GM12872 (cell line): ENCODE data around the gene RNF7.

ENCODE experiments used
- CTCF ChIP-seq: IDR thresholded peaks from 3 replicates; pipeline ENCODE4 v1.5.1; 2011; ENCODE audit warnings: low read depth, mild to moderate bottlenecking, low read length, moderate library complexity; ENCODE audit not compliant: insufficient read depth

RNF7 gene

GRCh38 chr3:141784531-141784930 lies 46.4 kb downstream of the RNF7 start:
- no peak for TF ChIP-seq CTCF

DNA sequence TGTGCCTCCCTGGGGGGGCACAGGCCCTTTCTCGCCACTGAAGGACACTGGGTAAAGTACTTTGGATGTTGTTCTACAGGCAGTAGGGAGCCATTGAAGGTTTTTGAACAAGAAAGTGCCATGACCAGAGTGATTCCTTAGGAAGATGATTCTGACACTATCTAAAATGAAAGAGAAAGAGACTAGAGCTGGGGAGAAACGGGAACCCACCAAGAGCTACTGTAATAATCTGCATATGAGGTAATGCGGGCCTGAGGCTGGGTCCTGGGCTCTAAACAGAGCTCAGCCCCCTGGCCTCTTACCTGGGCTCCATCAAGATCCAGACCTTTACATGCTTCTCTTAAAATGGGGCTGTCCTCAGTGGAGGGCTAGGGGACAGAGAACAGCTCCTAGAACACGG lies 50.1 kb downstream of the RNF7 start:
- TF ChIP-seq CTCF, result no peak

DNA sequence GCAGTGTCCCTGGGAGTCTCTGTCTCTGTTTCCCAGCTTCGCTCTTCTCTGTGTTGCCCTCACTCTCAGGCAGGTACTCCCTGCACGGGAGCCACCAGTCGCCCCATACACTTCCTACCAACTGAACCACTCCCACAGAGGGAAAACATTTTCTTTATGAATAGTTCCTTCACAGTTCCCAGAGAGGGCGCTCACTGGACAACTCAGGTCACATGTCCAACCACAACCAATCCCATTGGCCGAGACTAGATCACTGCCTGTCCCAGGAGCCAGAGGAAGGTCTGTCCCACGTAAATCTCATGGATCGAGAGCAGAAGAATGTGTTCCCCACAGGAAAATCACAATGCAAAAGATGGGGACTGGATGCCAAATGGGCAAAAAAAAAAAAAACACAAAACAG lies 51.2 kb downstream of the RNF7 start:
- TF ChIP-seq CTCF, result no peak

DNA sequence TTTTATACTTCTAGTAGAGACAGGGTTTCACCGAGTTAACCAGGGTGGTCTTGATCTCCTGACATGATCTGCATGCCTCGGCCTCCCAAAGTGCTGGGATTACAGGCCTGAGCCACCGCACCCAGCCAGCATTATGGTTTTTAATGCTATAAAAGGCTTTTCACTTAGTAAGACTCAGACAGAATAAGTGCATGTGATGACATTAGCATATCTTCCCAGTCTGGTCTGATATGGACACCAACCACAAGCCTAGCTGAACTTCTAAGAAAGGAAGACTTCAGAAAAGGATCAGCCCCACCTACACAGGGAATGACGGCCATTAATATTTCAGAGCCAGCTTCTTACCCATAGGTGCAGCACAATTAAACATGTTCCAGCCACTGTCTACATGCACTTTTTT lies 52.1 kb downstream of the RNF7 start:
- no peak for TF ChIP-seq CTCF

DNA sequence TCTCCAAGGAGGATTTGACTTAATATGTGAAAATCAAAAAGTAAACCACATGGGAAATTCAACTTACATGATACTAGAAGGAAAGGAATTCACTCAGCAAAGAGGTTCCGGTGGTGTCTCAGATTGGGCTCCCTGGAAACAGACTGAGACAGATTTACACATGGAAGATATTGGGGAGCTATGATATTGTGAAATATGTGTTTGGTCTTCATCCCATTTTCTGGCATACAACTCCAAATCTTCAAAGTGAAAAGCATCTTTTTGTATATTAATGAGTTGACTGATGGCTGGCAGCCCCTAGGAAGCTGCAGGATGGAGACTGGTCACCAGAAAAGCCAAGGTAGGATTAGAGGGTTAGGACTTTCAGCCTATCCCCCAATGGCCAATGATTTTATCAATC lies 54.4 kb downstream of the RNF7 start:
- TF ChIP-seq CTCF, result no peak

DNA sequence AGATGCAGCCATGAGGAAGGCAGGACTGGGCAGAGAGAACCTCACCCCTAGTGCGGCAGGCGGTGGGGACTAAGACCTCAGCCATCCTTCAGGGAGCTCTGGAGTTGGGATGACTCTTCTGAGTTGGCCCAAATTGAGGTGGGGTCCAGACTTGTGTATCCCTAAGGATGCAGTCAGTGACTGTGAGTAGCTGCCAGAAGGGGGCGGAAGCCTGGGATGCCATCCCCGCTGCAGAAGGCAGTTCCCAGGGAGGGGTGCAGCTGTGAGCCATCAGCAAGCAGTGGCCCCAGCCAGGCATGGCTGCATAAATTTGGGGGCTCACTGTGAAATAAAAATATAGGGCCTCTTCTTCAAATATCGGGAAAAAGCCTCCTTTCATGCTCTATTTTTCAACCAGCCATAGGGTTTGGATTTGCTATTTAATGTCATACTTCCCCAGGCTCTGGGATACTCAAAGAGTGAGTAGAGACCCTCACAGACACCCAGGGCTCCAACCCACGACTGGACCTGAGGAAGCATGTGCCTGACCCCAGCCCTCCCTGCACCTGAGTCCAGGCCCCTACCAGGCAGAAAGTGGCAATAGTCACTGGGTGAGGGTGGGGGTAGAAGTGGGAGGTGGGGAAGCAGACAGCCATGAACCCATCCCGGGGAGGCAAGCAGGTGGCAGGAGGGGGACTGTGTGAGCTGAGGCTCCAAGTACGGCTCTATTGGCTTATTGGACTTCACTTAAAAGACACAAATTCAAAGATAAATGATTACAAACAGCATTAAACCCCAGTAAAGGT lies 55.6 kb downstream of the RNF7 start:
- TF ChIP-seq CTCF, result no peak

- TF ChIP-seq CTCF, result no peak
Measured at GRCh38 chr3:141795276-141795675, 57.2 kb downstream of the RNF7 start.
